ENCODE measurements around the gene CFAP53.

CFAP53 gene

GRCh38 chr18:50266248-50266704 is at the start of gene CFAP53:
Gene CFAP53, minus strand, starts transcription at chr18:50266495. Its CDS starts 91 bp downstream, at chr18:50266404.
- TF ChIP-seq CTCF (IDR thresholded peaks at IDR 0.05; ENCODE audit: low read depth, low read length), result no peak
- H3K4me3 ChIP-seq (ENCODE audit: low read depth, low read length), result peak within 1 kb of the TSS; percentile 76
- in situ Hi-C loops (cut with HindIII; ENCODE audit: low sequenced_read_pairs), result no loop called here
- DNase-seq (ENCODE audit: low read depth, low spot score), result peak; percentile 91

- no peak for DNase-seq (ENCODE audit: low read depth, low spot score)
- in situ Hi-C loops (cut with HindIII; ENCODE audit: low sequenced_read_pairs), result no loop called here
- no peak overlapping the region for H3K4me3 ChIP-seq (ENCODE audit: low read depth, low read length)
- no peak for TF ChIP-seq CTCF (IDR thresholded peaks at IDR 0.05; ENCODE audit: low read depth, low read length)
Measured at GRCh38 chr18:50315100-50315871, 49.0 kb upstream of the CFAP53 start.

- TF ChIP-seq CTCF (IDR thresholded peaks at IDR 0.05; ENCODE audit: low read depth, low read length), result no peak
- H3K4me3 ChIP-seq (ENCODE audit: low read depth, low read length), result no peak overlapping the region
- in situ Hi-C loops (cut with HindIII; ENCODE audit: low sequenced_read_pairs), result no loop called here
- DNase-seq (ENCODE audit: low read depth, low spot score), result no peak
Measured at GRCh38 chr18:50313873-50314460, 47.7 kb upstream of the CFAP53 start.

GRCh38 chr18:50313031-50313607 is 46.8 kb upstream of the CFAP53 start:
- no peak for TF ChIP-seq CTCF (IDR thresholded peaks at IDR 0.05; ENCODE audit: low read depth, low read length)
- DNase-seq (ENCODE audit: low read depth, low spot score), result no peak
- no peak overlapping the region for H3K4me3 ChIP-seq (ENCODE audit: low read depth, low read length)
- in situ Hi-C loops (cut with HindIII; ENCODE audit: low sequenced_read_pairs), result no loop called here

GRCh38 chr18:50312296-50313030 is 46.2 kb upstream of the CFAP53 start:
- no peak for TF ChIP-seq CTCF (IDR thresholded peaks at IDR 0.05; ENCODE audit: low read depth, low read length)
- no peak overlapping the region for H3K4me3 ChIP-seq (ENCODE audit: low read depth, low read length)
- in situ Hi-C loops (cut with HindIII; ENCODE audit: low sequenced_read_pairs), result no loop called here
- DNase-seq (ENCODE audit: low read depth, low spot score), result no peak

- in situ Hi-C loops (cut with HindIII; ENCODE audit: low sequenced_read_pairs), result no loop called here
- no peak overlapping the region for H3K4me3 ChIP-seq (ENCODE audit: low read depth, low read length)
- TF ChIP-seq CTCF (IDR thresholded peaks at IDR 0.05; ENCODE audit: low read depth, low read length), result no peak
- DNase-seq (ENCODE audit: low read depth, low spot score), result no peak
Measured at GRCh38 chr18:50311650-50312049, 45.4 kb upstream of the CFAP53 start.

Measured in astrocyte of the spinal cord (primary cell).